ENCODE results near the gene RABAC1. TPM values are rescaled to one million over a fixed set of nuclear protein-coding genes. Genes with fewer than 3 reads are reported as not detected.

The RABAC1 gene
- total and polyA plus RNA-seq, 2 of the 8 experiments (the other 6 are each of a cell fraction or from before 2014, with no cell fraction given), result 124 to 439 TPM

- Histone ChIP-seq H2AFZ (ENCODE audit: low read length) (no peak overlapping the region), H3K27me3 (replicated peaks in 1 of 4; ENCODE audit: control insufficient read depth in 3 of 4, extremely low read depth in 1 of 4, insufficient read depth in 3 of 4, low read length in 3 of 4) (peaks cover 37 to 82% (median 75%) of the 10 kb centered on the region in 4 experiments), H3K4ac (replicated peaks; ENCODE audit: insufficient read length, low read depth, low read length) (no peak overlapping the region), H3K56ac (replicated peaks; ENCODE audit: insufficient read length, low read depth, low read length) (no peak overlapping the region), H3K79me2 (ENCODE audit: control insufficient read depth in 1 of 2, insufficient read depth in 2 of 2, low read length in 2 of 2) (no peaks in the 10 kb centered on the region), H4K5ac (ENCODE audit: insufficient read length, low read depth, low read length) (no peak overlapping the region), H3K4me1 (replicated peaks in 1 of 4; ENCODE audit: control insufficient read depth in 3 of 4, insufficient read depth in 4 of 4, low read length in 3 of 4) (peaks cover 0 to 13% (median 8%) of the 10 kb centered on the region in 4 experiments; a peak in 6 of 7 replicates), H4K8ac (ENCODE audit: extremely low read depth, insufficient read depth, low read length) (no peak overlapping the region), H2AK5ac (ENCODE audit: low read depth, low read length) (no peak overlapping the region), H3K4me3 (ENCODE audit: extremely low read depth in 1 of 4, insufficient read depth in 2 of 4, low read depth in 3 of 4, low read length in 4 of 4) (no peak overlapping the region), H3K4me2 (ENCODE audit: insufficient read depth in 1 of 2, low read depth in 2 of 2, low read length in 2 of 2) (no peak overlapping the region), H2BK15ac (ENCODE audit: low read length) (0 out of 2 replicates have a peak overlapping the region, but pooled peaks have one; percentile 88), H3K23ac (ENCODE audit: insufficient read length) (no peak overlapping the region), H3K23me2 (ENCODE audit: low read depth, low read length) (peaks cover 3% of the 10 kb centered on the region; the same call in 1 of the 2 replicates), H3K18ac (ENCODE audit: extremely low read depth, low read length) (no peak overlapping the region), H3K79me1 (ENCODE audit: low read depth, low read length) (no peaks in the 10 kb centered on the region), H3K9me3 (ENCODE audit: insufficient read depth in 2 of 2, low read depth in 1 of 2, low read length in 1 of 2) (no peaks in the 10 kb centered on the region), H2BK20ac (ENCODE audit: low read length) (no peak overlapping the region), H2BK120ac (replicated peaks; ENCODE audit: low read depth, low read length) (no peak overlapping the region), H2BK5ac (ENCODE audit: low read depth, low read length) (no peak overlapping the region), H3K27ac (ENCODE audit: low read depth, low read length) (no peak overlapping the region), H3K14ac (ENCODE audit: insufficient read length) (no peak overlapping the region), H4K20me1 (replicated peaks in 1 of 2; ENCODE audit: control insufficient read depth in 1 of 2, insufficient read depth in 2 of 2, low read length in 2 of 2) (peaks cover 3 to 24% of the 10 kb centered on the region in 2 experiments), H2BK12ac (ENCODE audit: low read depth, low read length) (no peak overlapping the region), H3K36me3 (ENCODE audit: control insufficient read depth in 2 of 4, insufficient read depth in 4 of 4, low read length in 3 of 4) (no peaks in the 10 kb centered on the region; a peak in 1 of 8 replicates), H4K91ac (replicated peaks; ENCODE audit: insufficient read length, low read length) (no peak overlapping the region), H3K9ac (replicated peaks in 1 of 4; ENCODE audit: extremely low read depth in 1 of 4, low read depth in 3 of 4, low read length in 3 of 4) (no peak overlapping the region)
- CTCF ChIA-PET (ENCODE audit: partially characterized antibody), result interaction anchor here (0.6 to 7.0 kb wide), 15 partner anchors 8 to 579 kb away, joined by 3 to 37 read pairs (median 5); no protein-coding TSS in a partner anchor
- 32% methylated on average over 7 of the region's 7 CpGs; no CpG with 5 or more reads in 1 of the 2 experiments for WGBS, 2 experiments (ENCODE audit: extremely low coverage in 1 of 2, insufficient coverage in 1 of 2, insufficient read length in 1 of 2, insufficient replicate concordance in 2 of 2, low coverage in 1 of 2, low lambda C conversion rate in 2 of 2, missing lambda C conversion rate in 1 of 2)
- FAIRE-seq (peak; percentile 7), DNase-seq (ENCODE audit: low read depth in 1 of 2, low spot score in 2 of 2) (peak; percentile 62 to 97)
- POLR2A ChIA-PET (ENCODE audit: partially characterized antibody), result interaction anchor here (0.8 to 9.6 kb wide), 2 partner anchors 37 to 63 kb away, joined by 4 to 71 read pairs; no protein-coding TSS in a partner anchor
- TF ChIP-seq FOSL1 (IDR thresholded peaks at IDR 0.05; ENCODE audit: insufficient read depth, low read depth, low read length), result no peak
- TF ChIP-seq NANOG (IDR thresholded peaks at IDR 0.05; ENCODE audit: insufficient read depth, low read depth, low read length, poor library complexity, severe bottlenecking), result no peak
- TF ChIP-seq GTF2F1 (IDR thresholded peaks at IDR 0.05; ENCODE audit: borderline replicate concordance, low read depth, low read length), result no peak
- no peak for TF ChIP-seq USF2 (IDR thresholded peaks at IDR 0.05; ENCODE audit: low read length)
- TF ChIP-seq KDM5A (IDR thresholded peaks at IDR 0.05; ENCODE audit: low read length), result no peak
- TF ChIP-seq EZH2 (IDR thresholded peaks at IDR 0.05; ENCODE audit: low read depth, low read length, severe bottlenecking), result no peak
- TF ChIP-seq HDAC6 (IDR thresholded peaks at IDR 0.05; ENCODE audit: low read depth, low read length), result no peak
- peak; percentile 35 to 79; a peak in 1 of 4 replicates for TF ChIP-seq SIN3A (conservative IDR thresholded peaks at IDR 0.05 in 1 of 2, IDR thresholded peaks at IDR 0.05 in 1 of 2; ENCODE audit: low read depth in 1 of 2, low read length in 2 of 2)
- no peak for TF ChIP-seq CBX8 (IDR thresholded peaks at IDR 0.05; ENCODE audit: borderline replicate concordance, low read depth, low read length)
- TF ChIP-seq TCF12 (IDR thresholded peaks at IDR 0.05; ENCODE audit: low read depth, low read length), result no peak
- TF ChIP-seq TAF1 (IDR thresholded peaks at IDR 0.05; ENCODE audit: low read depth, low read length), result no peak
- no peak for TF ChIP-seq SP1 (IDR thresholded peaks at IDR 0.05; ENCODE audit: low read depth, low read length)
These were observed 24.2 kb downstream of the RABAC1 start for GRCh38 chr19:41934849-41935374.

All from H1 (cell line).